HFF-Myc (cell line): ENCODE results near the gene EYS.

Experiments
- DNase-seq: peaks from one replicate; pipeline ENCODE4 v3.0.0-alpha.2; 2011; ENCODE audit warnings: low read depth; ENCODE audit errors: extremely low read depth
- H3K4me3 ChIP-seq: replicated peaks from 2 replicates; pipeline ENCODE4 v1.5.1; 2011; ENCODE audit warnings: low read depth, mild to moderate bottlenecking, control low read depth, low read length
- CTCF ChIP-seq: IDR thresholded peaks from 2 replicates; pipeline ENCODE4 v1.5.1; 2012; ENCODE audit warnings: mild to moderate bottlenecking, low read depth, low read length, control low read depth; ENCODE audit errors: missing control alignments

Gene EYS

DNA sequence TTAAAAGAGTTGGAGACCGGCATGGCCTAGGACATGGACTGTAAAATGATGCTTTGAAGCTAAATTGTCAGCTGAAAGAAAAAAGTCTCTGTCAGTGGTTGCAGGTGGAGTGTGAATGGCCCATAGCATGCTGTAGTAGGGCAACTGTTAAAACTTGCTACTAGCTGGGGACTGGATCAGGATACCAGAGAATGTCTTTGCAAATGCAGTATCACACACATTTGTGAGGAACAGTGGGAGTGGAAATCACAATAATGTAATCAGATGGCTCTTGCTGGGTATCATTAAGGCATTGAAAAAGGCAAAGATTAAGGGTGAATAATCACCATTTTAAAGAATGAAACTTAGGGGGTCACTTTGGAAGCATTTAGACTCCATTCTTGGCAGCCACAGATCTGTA lies 737.9 kb downstream of the EYS start:
- no peak for DNase-seq
- TF ChIP-seq CTCF: no peak
- no peak overlapping the region for H3K4me3 ChIP-seq

DNA sequence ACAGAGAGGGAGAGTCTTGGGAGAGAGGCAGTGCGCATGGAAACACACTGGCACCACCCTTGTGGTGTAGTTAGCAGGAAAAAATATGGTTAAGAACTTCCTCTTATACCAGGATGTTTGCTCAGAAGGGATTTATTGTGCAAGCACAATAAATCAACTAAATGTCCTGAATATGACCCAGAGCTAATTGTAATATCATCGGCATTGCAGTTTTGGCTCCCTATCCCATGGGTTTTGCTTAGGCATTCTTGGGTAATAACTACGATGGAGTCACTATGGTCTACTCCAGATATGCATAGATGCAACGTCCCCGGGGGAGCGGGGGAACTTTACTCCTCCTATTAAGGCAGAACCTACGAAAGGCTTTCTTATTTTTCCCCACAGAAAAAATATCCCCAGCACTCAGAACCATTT lies 751.6 kb downstream of the EYS start:
- no peak for TF ChIP-seq CTCF
- DNase-seq: no peak
- no peak overlapping the region for H3K4me3 ChIP-seq

DNA sequence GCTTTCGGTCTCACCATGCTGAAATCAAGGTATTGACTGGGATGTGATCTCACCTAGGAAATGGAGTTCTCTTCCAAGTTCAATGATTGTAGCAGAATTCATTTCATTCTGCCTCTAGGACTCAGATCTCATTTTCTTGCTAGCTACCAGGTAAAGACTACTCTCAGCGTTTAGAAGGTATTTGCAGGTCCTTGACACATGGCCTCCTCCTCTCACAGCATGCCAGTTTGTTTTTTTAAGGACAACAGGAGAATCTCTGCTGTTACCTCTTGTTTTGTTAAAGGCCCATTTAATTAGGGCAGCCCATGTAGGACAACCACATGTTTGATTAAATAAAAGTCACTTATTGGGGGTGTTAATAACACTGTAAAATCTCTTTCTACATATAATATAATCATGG lies 757.8 kb downstream of the EYS start:
- no peak for DNase-seq
- no peak for TF ChIP-seq CTCF
- no peak overlapping the region for H3K4me3 ChIP-seq

DNA sequence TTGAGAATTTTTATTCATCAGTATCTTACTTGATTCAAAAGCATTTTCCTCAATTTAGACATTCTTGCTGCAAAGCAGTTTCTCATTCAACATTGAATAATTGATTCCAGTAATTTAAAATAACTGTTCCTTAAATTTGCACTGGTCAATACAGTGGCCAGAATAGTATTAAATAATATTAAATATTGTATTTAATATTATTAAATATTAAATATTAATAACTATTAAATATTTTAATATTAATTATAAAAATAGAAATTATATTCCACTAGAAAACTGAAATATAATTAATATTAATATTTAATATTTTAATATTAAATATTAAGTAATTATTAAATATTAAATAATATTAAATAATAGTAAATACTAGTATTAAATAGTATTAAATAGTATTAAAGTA lies 758.8 kb downstream of the EYS start:
- H3K4me3 ChIP-seq: no peak overlapping the region
- no peak for TF ChIP-seq CTCF
- DNase-seq: no peak

GRCh38 chr6:64945450-64945849 lies 761.6 kb downstream of the EYS start:
- no peak for DNase-seq
- H3K4me3 ChIP-seq: no peak overlapping the region
- TF ChIP-seq CTCF: no peak

- no peak for TF ChIP-seq CTCF
- DNase-seq: no peak
- H3K4me3 ChIP-seq: no peak overlapping the region
Observed at GRCh38 chr6:64932486-64932885, 774.5 kb downstream of the EYS start.

- TF ChIP-seq CTCF: no peak
Observed at GRCh38 chr6:64930681-64931080, 776.3 kb downstream of the EYS start.

More at GRCh38 chr6:64930681-64931080, 776.3 kb downstream of the EYS start:
- H3K4me3 ChIP-seq: no peak overlapping the region
- DNase-seq: no peak
